HFFc6 (cell line): ENCODE data around the gene ARHGAP28. TPM values are rescaled to one million over a fixed set of nuclear protein-coding genes. Genes with fewer than 3 reads are reported as not detected.

ENCODE experiments used
- DNase-seq: peaks from one replicate; pipeline ENCODE4 v3.0.0-alpha.2; 2018
- H3K27ac Mint-ChIP-seq: 2 replicates; pipeline ENCODE4 v1.8.0; 2020; ENCODE audit warnings: mild to moderate bottlenecking, mixed read lengths
- H3K27me3 Mint-ChIP-seq: 2 replicates; pipeline ENCODE4 v1.8.0; 2021; ENCODE audit warnings: mild to moderate bottlenecking, moderate library complexity, mixed read lengths; ENCODE audit not compliant: insufficient read depth
- H3K36me3 Mint-ChIP-seq: 2 replicates; pipeline ENCODE4 v1.8.0; 2021; ENCODE audit warnings: low read depth, mixed read lengths
- H3K4me1 Mint-ChIP-seq: 2 replicates; pipeline ENCODE4 v1.8.0; 2020; ENCODE audit warnings: low read depth, mixed read lengths
- H3K4me3 Mint-ChIP-seq: 2 replicates; pipeline ENCODE4 v1.8.0; 2020; ENCODE audit warnings: mild to moderate bottlenecking, moderate library complexity, mixed read lengths
- H3K9me3 Mint-ChIP-seq: 2 replicates; pipeline ENCODE4 v1.8.0; 2020; ENCODE audit warnings: mild to moderate bottlenecking, mixed read lengths
- total RNA-seq, 6 experiments: library from RNA; stranded (reverse); fragmentation: NEBNext Ultra II Directional; extraction: Animal tissue kit (Norgen Biotek cat#: 25700); gene quantifications; 2 replicates in 1 of 6; 3 replicates in 5 of 6; pipeline ENCODE4 v1.2.3, GENCODE V29; 2021
- TF ChIP-seq, protein P1 (sequence below): fragments of 200-600 bp; sonication (generic); IDR thresholded peaks from 2 replicates; pipeline ENCODE4 v1.5.0; 2021; ENCODE audit warnings: antibody characterized with exemption, mild to moderate bottlenecking

ARHGAP28 gene
- total RNA-seq, 6 experiments from 2014 or later = 0.05 to 0.97 (median 0.39) TPM; not detected in 1

GRCh38 chr18:6956495-6956894 is 227.0 kb downstream of the ARHGAP28 start:
- H3K36me3 Mint-ChIP-seq = no peaks in the 10 kb centered on the region
- no peaks in the 10 kb centered on the region for H3K4me1 Mint-ChIP-seq
- H3K9me3 Mint-ChIP-seq = peaks cover 29% of the 10 kb centered on the region
- TF ChIP-seq, protein P1, sequence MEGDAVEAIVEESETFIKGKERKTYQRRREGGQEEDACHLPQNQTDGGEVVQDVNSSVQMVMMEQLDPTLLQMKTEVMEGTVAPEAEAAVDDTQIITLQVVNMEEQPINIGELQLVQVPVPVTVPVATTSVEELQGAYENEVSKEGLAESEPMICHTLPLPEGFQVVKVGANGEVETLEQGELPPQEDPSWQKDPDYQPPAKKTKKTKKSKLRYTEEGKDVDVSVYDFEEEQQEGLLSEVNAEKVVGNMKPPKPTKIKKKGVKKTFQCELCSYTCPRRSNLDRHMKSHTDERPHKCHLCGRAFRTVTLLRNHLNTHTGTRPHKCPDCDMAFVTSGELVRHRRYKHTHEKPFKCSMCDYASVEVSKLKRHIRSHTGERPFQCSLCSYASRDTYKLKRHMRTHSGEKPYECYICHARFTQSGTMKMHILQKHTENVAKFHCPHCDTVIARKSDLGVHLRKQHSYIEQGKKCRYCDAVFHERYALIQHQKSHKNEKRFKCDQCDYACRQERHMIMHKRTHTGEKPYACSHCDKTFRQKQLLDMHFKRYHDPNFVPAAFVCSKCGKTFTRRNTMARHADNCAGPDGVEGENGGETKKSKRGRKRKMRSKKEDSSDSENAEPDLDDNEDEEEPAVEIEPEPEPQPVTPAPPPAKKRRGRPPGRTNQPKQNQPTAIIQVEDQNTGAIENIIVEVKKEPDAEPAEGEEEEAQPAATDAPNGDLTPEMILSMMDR = no peak
- no peak overlapping the region for H3K27ac Mint-ChIP-seq
- H3K4me3 Mint-ChIP-seq = no peak overlapping the region
- H3K27me3 Mint-ChIP-seq = no peaks in the 10 kb centered on the region; the same call in 1 of the 2 replicates
- no peak for DNase-seq

- H3K4me1 Mint-ChIP-seq = no peaks in the 10 kb centered on the region
- peaks cover 28% of the 10 kb centered on the region for H3K9me3 Mint-ChIP-seq
- no peaks in the 10 kb centered on the region; the same call in 1 of the 2 replicates for H3K27me3 Mint-ChIP-seq
- DNase-seq = no peak
- TF ChIP-seq, protein P1 = no peak
- no peaks in the 10 kb centered on the region for H3K36me3 Mint-ChIP-seq
- no peak overlapping the region for H3K4me3 Mint-ChIP-seq
- no peak overlapping the region for H3K27ac Mint-ChIP-seq
These were observed 227.5 kb downstream of the ARHGAP28 start for GRCh38 chr18:6956999-6957398.

GRCh38 chr18:6959110-6959509 is 229.6 kb downstream of the ARHGAP28 start:
- Mint-ChIP-seq H3K4me1 (no peaks in the 10 kb centered on the region), H3K4me3 (no peak overlapping the region), H3K9me3 (peaks cover 15% of the 10 kb centered on the region), H3K36me3 (no peaks in the 10 kb centered on the region), H3K27me3 (no peaks in the 10 kb centered on the region; the same call in 1 of the 2 replicates), H3K27ac (no peak overlapping the region)
- TF ChIP-seq, protein P1 = no peak
- DNase-seq = no peak

DNA sequence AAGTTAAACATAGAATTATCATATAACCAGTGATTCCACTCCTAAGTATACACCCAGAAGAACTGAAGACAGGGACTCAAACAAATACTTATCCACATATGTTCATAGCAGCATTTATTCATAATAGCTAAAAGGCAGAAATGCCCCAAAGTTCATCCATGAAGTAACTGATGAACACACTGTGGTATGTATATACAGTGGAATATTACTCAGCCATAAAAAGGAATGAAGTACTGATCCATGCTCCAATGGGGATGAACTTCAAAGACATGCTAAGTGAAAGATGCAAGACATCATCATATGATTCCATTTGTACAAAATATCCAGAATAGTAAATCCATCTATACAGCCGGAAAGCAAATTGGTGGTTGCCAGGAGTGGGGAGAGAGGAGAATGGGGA is 230.6 kb downstream of the ARHGAP28 start:
- no peak overlapping the region for H3K4me3 Mint-ChIP-seq

GRCh38 chr18:6960656-6961055 is 231.1 kb downstream of the ARHGAP28 start:
- no peak overlapping the region for H3K27ac Mint-ChIP-seq
- peaks cover 13% of the 10 kb centered on the region for H3K9me3 Mint-ChIP-seq
- no peaks in the 10 kb centered on the region for H3K36me3 Mint-ChIP-seq
- no peaks in the 10 kb centered on the region for H3K4me1 Mint-ChIP-seq
- no peaks in the 10 kb centered on the region for H3K27me3 Mint-ChIP-seq
- no peak for DNase-seq
- TF ChIP-seq, protein P1 = no peak
- H3K4me3 Mint-ChIP-seq = no peak overlapping the region

More for the DNA sequence above, 230.6 kb downstream of the ARHGAP28 start:
- no peaks in the 10 kb centered on the region for H3K36me3 Mint-ChIP-seq
- TF ChIP-seq, protein P1 = no peak
- no peaks in the 10 kb centered on the region for H3K27me3 Mint-ChIP-seq
- no peaks in the 10 kb centered on the region for H3K4me1 Mint-ChIP-seq
- H3K27ac Mint-ChIP-seq = no peak overlapping the region
- peaks cover 13% of the 10 kb centered on the region for H3K9me3 Mint-ChIP-seq
- DNase-seq = no peak

- no peak overlapping the region for H3K27ac Mint-ChIP-seq
- no peaks in the 10 kb centered on the region for H3K4me1 Mint-ChIP-seq
- TF ChIP-seq, protein P1 = no peak
- peaks cover 13% of the 10 kb centered on the region for H3K9me3 Mint-ChIP-seq
- H3K4me3 Mint-ChIP-seq = no peak overlapping the region
- no peaks in the 10 kb centered on the region for H3K27me3 Mint-ChIP-seq
- H3K36me3 Mint-ChIP-seq = no peaks in the 10 kb centered on the region
- no peak for DNase-seq
These were observed 231.8 kb downstream of the ARHGAP28 start for GRCh38 chr18:6961331-6961730.
